BE2C (cell line): ENCODE data around the gene PIP4K2A.

Experiments used
- DNase-seq: peaks from one replicate; pipeline ENCODE4 v3.0.0-alpha.2; 2020
- H3K27me3 ChIP-seq: fragments of 250-450 bp; sonication (Bioruptor Pico); 2 replicates; pipeline ENCODE4 v1.5.1; 2020; ENCODE audit warnings: mild to moderate bottlenecking
- H3K36me3 ChIP-seq: fragments of 250-450 bp; sonication (Bioruptor Pico); 2 replicates; pipeline ENCODE4 v1.5.1; 2020; ENCODE audit warnings: mild to moderate bottlenecking
- H3K4me1 ChIP-seq: fragments of 250-450 bp; sonication (Bioruptor Pico); 2 replicates; pipeline ENCODE4 v1.5.1; 2020
- H3K4me3 ChIP-seq: 2 replicates; pipeline ENCODE4 v1.5.1; 2011; ENCODE audit warnings: low read depth, low read length
- H3K9me3 ChIP-seq: fragments of 250-450 bp; sonication (Bioruptor Pico); 2 replicates; pipeline ENCODE4 v1.5.1; 2020
- CTCF ChIP-seq: IDR thresholded peaks from 2 replicates; pipeline ENCODE4 v1.5.1; 2012; ENCODE audit warnings: mild to moderate bottlenecking, low read depth, low read length

Gene PIP4K2A

DNA sequence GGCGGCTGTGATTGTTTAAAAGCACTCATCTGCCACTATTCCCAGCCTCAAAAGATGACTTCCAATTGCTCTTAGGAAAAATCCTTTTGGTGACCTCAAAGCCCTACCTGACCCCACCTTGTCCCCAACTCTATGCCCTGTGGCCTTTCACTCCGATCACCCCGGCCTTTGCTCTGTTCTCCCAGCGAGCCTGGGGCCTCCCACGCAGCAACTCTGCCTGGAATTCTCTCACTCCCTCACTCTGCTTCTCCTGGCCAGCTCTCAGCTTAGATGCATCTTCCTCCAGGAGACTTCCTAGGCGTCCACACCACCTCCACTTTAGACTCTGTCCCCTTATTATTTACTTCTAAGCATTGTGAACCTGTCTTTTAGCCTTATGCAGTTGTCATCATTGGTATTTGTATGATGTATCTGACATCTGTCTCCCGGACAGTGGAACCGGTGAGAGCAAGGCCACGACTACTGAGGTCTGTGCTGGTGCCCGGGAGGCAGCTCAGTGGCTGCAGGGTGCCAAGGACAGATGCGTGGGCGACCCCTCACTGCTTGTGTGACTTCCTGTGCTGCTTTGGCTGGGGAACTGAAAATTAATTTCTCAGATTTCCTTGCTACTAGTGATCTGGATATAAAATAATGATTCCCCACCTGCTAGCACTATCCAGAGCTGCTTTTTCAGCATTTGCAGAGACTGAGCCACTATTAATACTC is 63.0 kb downstream of the PIP4K2A start:
- no peak for DNase-seq
- Histone ChIP-seq H3K4me1 (peaks cover 10% of the 10 kb centered on the region), H3K9me3 (no peaks in the 10 kb centered on the region), H3K27me3 (no peaks in the 10 kb centered on the region), H3K36me3 (no peaks in the 10 kb centered on the region), H3K4me3 (no peak overlapping the region)
- no peak for TF ChIP-seq CTCF

GRCh38 chr10:22649994-22650393 is 64.4 kb downstream of the PIP4K2A start:
- no peak for TF ChIP-seq CTCF
- Histone ChIP-seq H3K4me1 (peaks cover 15% of the 10 kb centered on the region), H3K27me3 (no peaks in the 10 kb centered on the region)

DNA sequence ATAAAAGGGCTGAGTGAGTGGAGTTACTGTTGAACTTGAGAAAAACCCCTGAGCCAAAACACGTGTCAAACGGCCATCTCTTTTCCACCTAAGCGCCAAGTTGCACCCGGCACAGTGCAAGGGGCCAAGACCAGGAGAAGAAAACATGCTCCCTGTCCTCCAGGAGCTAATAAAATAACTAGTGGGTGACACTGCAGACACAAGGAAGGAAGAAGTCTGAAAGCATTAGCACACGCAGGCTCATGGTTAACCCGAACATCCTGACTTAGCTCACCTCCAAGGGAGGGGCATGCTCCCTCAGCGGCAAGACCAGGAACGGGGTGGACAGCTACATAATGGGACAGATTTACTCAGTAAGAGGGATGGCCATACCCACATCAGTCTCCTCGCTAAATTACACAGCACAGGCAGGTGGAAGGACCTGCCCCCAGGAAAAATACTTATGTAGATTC is 65.0 kb downstream of the PIP4K2A start:
- no peak overlapping the region for H3K4me3 ChIP-seq
- peaks cover 15% of the 10 kb centered on the region for H3K4me1 ChIP-seq
- no peaks in the 10 kb centered on the region for H3K36me3 ChIP-seq
- no peak for TF ChIP-seq CTCF
- H3K9me3 ChIP-seq, result no peaks in the 10 kb centered on the region
- DNase-seq, result no peak
- H3K27me3 ChIP-seq, result no peaks in the 10 kb centered on the region

More at GRCh38 chr10:22649994-22650393, 64.4 kb downstream of the PIP4K2A start:
- Histone ChIP-seq H3K4me3 (no peak overlapping the region), H3K36me3 (no peaks in the 10 kb centered on the region), H3K9me3 (no peaks in the 10 kb centered on the region)
- no peak for DNase-seq

- no peak overlapping the region for H3K4me3 ChIP-seq
- peaks cover 20% of the 10 kb centered on the region for H3K4me1 ChIP-seq
- no peak for TF ChIP-seq CTCF
- DNase-seq, result no peak
- H3K36me3 ChIP-seq, result no peaks in the 10 kb centered on the region
- H3K27me3 ChIP-seq, result no peaks in the 10 kb centered on the region
- H3K9me3 ChIP-seq, result no peaks in the 10 kb centered on the region; the same call in 1 of the 2 replicates
These were observed 65.8 kb downstream of the PIP4K2A start for GRCh38 chr10:22648547-22648961.

DNA sequence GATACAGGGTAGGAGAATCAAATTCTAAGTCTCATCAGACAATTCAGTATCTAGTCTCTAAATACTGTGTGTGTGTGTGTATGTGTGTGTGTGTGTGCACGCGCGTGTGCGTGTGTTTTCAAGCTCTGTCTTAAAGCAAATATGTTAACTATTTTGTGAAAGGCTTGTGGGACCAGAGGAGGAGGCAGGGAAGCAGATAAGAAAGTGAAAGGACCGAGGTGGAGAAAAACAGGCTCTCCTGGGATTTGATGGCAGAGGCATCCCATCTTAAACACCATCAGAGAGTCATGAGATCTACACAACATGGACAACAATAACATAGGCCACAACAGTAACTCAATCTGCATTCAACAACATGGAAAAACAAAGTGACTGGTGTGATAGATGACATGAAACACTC is 67.1 kb downstream of the PIP4K2A start:
- H3K27me3 ChIP-seq, result no peaks in the 10 kb centered on the region
- no peak overlapping the region for H3K4me3 ChIP-seq
- TF ChIP-seq CTCF, result no peak
- H3K9me3 ChIP-seq, result no peaks in the 10 kb centered on the region; the same call in 1 of the 2 replicates
- H3K4me1 ChIP-seq, result peaks cover 28% of the 10 kb centered on the region
- no peak for DNase-seq
- H3K36me3 ChIP-seq, result no peaks in the 10 kb centered on the region

- TF ChIP-seq CTCF, result no peak
- peaks cover 28% of the 10 kb centered on the region for H3K4me1 ChIP-seq
- no peak overlapping the region for H3K4me3 ChIP-seq
These were observed 68.0 kb downstream of the PIP4K2A start for GRCh38 chr10:22646388-22646853.

More at GRCh38 chr10:22646388-22646853, 68.0 kb downstream of the PIP4K2A start:
- Histone ChIP-seq H3K9me3 (no peaks in the 10 kb centered on the region; the same call in 1 of the 2 replicates), H3K27me3 (no peaks in the 10 kb centered on the region), H3K36me3 (no peaks in the 10 kb centered on the region)
- no peak for DNase-seq
